ENCODE measurements around the gene KDM2A. TPM values are rescaled to one million over a fixed set of nuclear protein-coding genes. Genes with fewer than 3 reads are reported as not detected.

Gene KDM2A
- total RNA-seq, 1 experiment from 2014 or later: 121 TPM

GRCh38 chr11:67253872-67254624, 135.0 kb downstream of the KDM2A start:
- POLR2A ChIA-PET (ENCODE audit: low non-redundant PET): interaction anchor here (0.6 kb wide), 1 partner anchor 14 kb away, joined by 3 read pairs; no protein-coding TSS in a partner anchor
- DNase-seq (ENCODE audit: low spot score): no peak
- BruUV-seq (replicated peaks): no TSS peak
- H3K4me3 ChIP-seq (ENCODE audit: low read depth, low read length, poor library complexity, severe bottlenecking): no peak overlapping the region
- peaks cover 73% of the 10 kb centered on the region for H3K36me3 ChIP-seq (ENCODE audit: insufficient read depth, low read length, poor library complexity, severe bottlenecking)
- no peaks in the 10 kb centered on the region for H3K4me1 ChIP-seq (ENCODE audit: insufficient read depth, low read length, poor library complexity, severe bottlenecking)
- no peak overlapping the region for H3K27ac ChIP-seq (ENCODE audit: low read depth, low read length, poor library complexity, severe bottlenecking)
- no peaks in the 10 kb centered on the region for H3K9me3 ChIP-seq (ENCODE audit: low read depth, low read length, poor library complexity, severe bottlenecking)
- intact Hi-C loops (cut with micrococcal nuclease; ENCODE audit: unreplicated experiment): loop anchor here (10.0 kb wide), 1 partner anchor 199 kb away; the partner anchor contains the start of gene RHOD
- TF ChIP-seq EZH2 (IDR thresholded peaks at IDR 0.05; ENCODE audit: borderline replicate concordance, low read depth, low read length, poor library complexity, severe bottlenecking): no peak
- no peak for TF ChIP-seq CTCF (conservative IDR thresholded peaks at IDR 0.05; ENCODE audit: low read depth, low read length)
- CTCF ChIA-PET: no interaction called here
- H3K27me3 ChIP-seq (replicated peaks; ENCODE audit: insufficient read depth, low read depth, low read length, poor library complexity): no peaks in the 10 kb centered on the region

GRCh38 chr11:67254798-67255197, 135.7 kb downstream of the KDM2A start:
- Histone ChIP-seq H3K27ac (ENCODE audit: low read depth, low read length, poor library complexity, severe bottlenecking) (no peak overlapping the region), H3K4me3 (ENCODE audit: low read depth, low read length, poor library complexity, severe bottlenecking) (no peak overlapping the region), H3K36me3 (ENCODE audit: insufficient read depth, low read length, poor library complexity, severe bottlenecking) (peaks cover 65% of the 10 kb centered on the region), H3K4me1 (ENCODE audit: insufficient read depth, low read length, poor library complexity, severe bottlenecking) (no peaks in the 10 kb centered on the region), H3K9me3 (ENCODE audit: low read depth, low read length, poor library complexity, severe bottlenecking) (no peaks in the 10 kb centered on the region), H3K27me3 (replicated peaks; ENCODE audit: insufficient read depth, low read depth, low read length, poor library complexity) (no peaks in the 10 kb centered on the region)
- POLR2A ChIA-PET (ENCODE audit: low non-redundant PET): no interaction called here
- intact Hi-C loops (cut with micrococcal nuclease; ENCODE audit: unreplicated experiment): loop anchor here (10.0 kb wide), 1 partner anchor 200 kb away; the partner anchor contains the start of gene RHOD
- no TSS peak for BruUV-seq (replicated peaks)
- CTCF ChIA-PET: no interaction called here
- DNase-seq (ENCODE audit: low spot score): no peak
- no peak for TF ChIP-seq EZH2 (IDR thresholded peaks at IDR 0.05; ENCODE audit: borderline replicate concordance, low read depth, low read length, poor library complexity, severe bottlenecking)
- TF ChIP-seq CTCF (conservative IDR thresholded peaks at IDR 0.05; ENCODE audit: low read depth, low read length): no peak

- Histone ChIP-seq H3K9me3 (ENCODE audit: low read depth, low read length, poor library complexity, severe bottlenecking) (no peaks in the 10 kb centered on the region), H3K4me1 (ENCODE audit: insufficient read depth, low read length, poor library complexity, severe bottlenecking) (no peaks in the 10 kb centered on the region), H3K27ac (ENCODE audit: low read depth, low read length, poor library complexity, severe bottlenecking) (no peak overlapping the region), H3K27me3 (replicated peaks; ENCODE audit: insufficient read depth, low read depth, low read length, poor library complexity) (no peaks in the 10 kb centered on the region), H3K4me3 (ENCODE audit: low read depth, low read length, poor library complexity, severe bottlenecking) (no peak overlapping the region), H3K36me3 (ENCODE audit: insufficient read depth, low read length, poor library complexity, severe bottlenecking) (peaks cover 60% of the 10 kb centered on the region)
- TF ChIP-seq EZH2 (IDR thresholded peaks at IDR 0.05; ENCODE audit: borderline replicate concordance, low read depth, low read length, poor library complexity, severe bottlenecking): no peak
- TF ChIP-seq CTCF (conservative IDR thresholded peaks at IDR 0.05; ENCODE audit: low read depth, low read length): no peak
- no TSS peak for BruUV-seq (replicated peaks)
- no peak for DNase-seq (ENCODE audit: low spot score)
- POLR2A ChIA-PET (ENCODE audit: low non-redundant PET): no interaction called here
- CTCF ChIA-PET: no interaction called here
- intact Hi-C loops (cut with micrococcal nuclease; ENCODE audit: unreplicated experiment): loop anchor here (10.0 kb wide), 1 partner anchor 201 kb away; the partner anchor contains the start of gene RHOD
Measured at GRCh38 chr11:67255353-67255752, 136.3 kb downstream of the KDM2A start.
